CD14-positive monocyte (primary cell): ENCODE results near the gene BMP7. TPM values are rescaled to one million over a fixed set of nuclear protein-coding genes. Genes with fewer than 3 reads are reported as not detected.

ENCODE experiments used
- DNase-seq, 3 donors: peaks; one replicate each; pipeline ENCODE4 v3.0.0-alpha.2; 2011 to 2022
- H2AFZ ChIP-seq: 2 replicates; pipeline ENCODE4 v1.6.0; 2012; ENCODE audit warnings: mild to moderate bottlenecking, low read depth, low read length, inconsistent platforms; ENCODE audit not compliant: insufficient read depth, poor library complexity, severe bottlenecking
- H3K27ac ChIP-seq, 2 donors: 1 replicate in 1 of 2; 2 replicates in 1 of 2; pipeline ENCODE4 v1.5.1; 2012 to 2013; ENCODE audit warnings: low read length in 2 of 2, control low read depth in 1 of 2, inconsistent platforms in 1 of 2, low read depth in 1 of 2, mild to moderate bottlenecking in 1 of 2
- H3K27me3 ChIP-seq, 2 donors: one replicate each; pipeline versions ENCODE4 v1.6.0 to v1.6.1; 2011 to 2013; ENCODE audit warnings: low read length in 2 of 2; ENCODE audit not compliant: control insufficient read depth in 2 of 2, insufficient read depth in 2 of 2
- H3K36me3 ChIP-seq, 2 donors: replicated peaks in 1 of 2; 1 replicate in 1 of 2; 2 replicates in 1 of 2; pipeline versions ENCODE4 v1.5.1 to v1.6.1; 2012 to 2013; ENCODE audit warnings: low read length in 2 of 2, control low read depth in 1 of 2, inconsistent platforms in 1 of 2, mild to moderate bottlenecking in 1 of 2; ENCODE audit not compliant: insufficient read depth in 2 of 2, control insufficient read depth in 1 of 2
- H3K4me1 ChIP-seq, 2 donors: 1 replicate in 1 of 2; 2 replicates in 1 of 2; pipeline versions ENCODE4 v1.5.1 to v1.6.1; 2012 to 2013; ENCODE audit warnings: low read length in 2 of 2, control low read depth in 1 of 2, inconsistent platforms in 1 of 2, mild to moderate bottlenecking in 1 of 2, moderate library complexity in 1 of 2; ENCODE audit not compliant: insufficient read depth in 2 of 2, control insufficient read depth in 1 of 2
- H3K4me2 ChIP-seq: replicated peaks from 2 replicates; pipeline ENCODE3; 2012; ENCODE audit warnings: low read length, moderate library complexity, mild to moderate bottlenecking; ENCODE audit not compliant: poor library complexity, severe bottlenecking; ENCODE audit errors: extremely low read depth
- H3K4me3 ChIP-seq, 3 experiments: fragments of 200-600 bp in 1 of 3; sonication (generic) in 1 of 3; replicated peaks in 1 of 3; 1 replicate in 2 of 3; 2 replicates in 1 of 3; pipeline ENCODE4 v1.5.1; 2011 to 2013; ENCODE audit warnings: low read length in 3 of 3, mild to moderate bottlenecking in 3 of 3, control low read depth in 2 of 3, low read depth in 2 of 3, inconsistent platforms in 1 of 3, moderate library complexity in 1 of 3
- H3K79me2 ChIP-seq: 2 replicates; pipeline ENCODE4 v1.6.0; 2012; ENCODE audit warnings: mild to moderate bottlenecking, control low read depth, inconsistent platforms, low read length, moderate library complexity; ENCODE audit not compliant: insufficient read depth
- H3K9ac ChIP-seq: 2 replicates; pipeline ENCODE4 v1.6.0; 2017; ENCODE audit warnings: low read length, mild to moderate bottlenecking; ENCODE audit not compliant: insufficient read depth, poor library complexity, severe bottlenecking
- H3K9me3 ChIP-seq, 2 donors: replicated peaks in 1 of 2; 1 replicate in 1 of 2; 2 replicates in 1 of 2; pipeline versions ENCODE4 v1.5.1 to v1.6.1; 2012 to 2013; ENCODE audit warnings: low read length in 2 of 2, control low read depth in 1 of 2; ENCODE audit not compliant: control insufficient read depth in 1 of 2, insufficient read depth in 1 of 2
- H4K20me1 ChIP-seq: 2 replicates; pipeline ENCODE4 v1.6.0; 2012; ENCODE audit warnings: mild to moderate bottlenecking, low read length, control low read depth, moderate library complexity; ENCODE audit not compliant: insufficient read depth
- H3K27ac Mint-ChIP-seq, 7 donors: one replicate each; pipeline ENCODE4 v1.8.0; 2020; ENCODE audit warnings: mild to moderate bottlenecking in 7 of 7, mixed read lengths in 7 of 7, moderate library complexity in 6 of 7, inconsistent platforms in 2 of 7
- H3K27me3 Mint-ChIP-seq, 3 donors: one replicate each; pipeline ENCODE4 v1.8.0; 2021 to 2022; ENCODE audit warnings: low read depth in 3 of 3, mild to moderate bottlenecking in 3 of 3, mixed read lengths in 3 of 3, moderate library complexity in 3 of 3, inconsistent platforms in 1 of 3
- H3K36me3 Mint-ChIP-seq, 2 donors: one replicate each; pipeline ENCODE4 v1.8.0; 2020; ENCODE audit warnings: mixed read lengths in 2 of 2, inconsistent platforms in 1 of 2, mild to moderate bottlenecking in 1 of 2
- H3K4me1 Mint-ChIP-seq: one replicate; pipeline ENCODE4 v1.8.0; 2020; ENCODE audit warnings: mild to moderate bottlenecking, mixed read lengths
- H3K4me3 Mint-ChIP-seq, 2 donors: one replicate each; pipeline ENCODE4 v1.8.0; 2020; ENCODE audit warnings: mild to moderate bottlenecking in 2 of 2, mixed read lengths in 2 of 2, moderate library complexity in 1 of 2
- H3K9me3 Mint-ChIP-seq, 7 donors: one replicate each; pipeline ENCODE4 v1.8.0; 2020 to 2022; ENCODE audit warnings: mixed read lengths in 7 of 7, mild to moderate bottlenecking in 6 of 7, moderate library complexity in 6 of 7, inconsistent platforms in 2 of 7
- WGBS: methylation state at CpG from one replicate; pipeline ENCODE4 v1.1.5; 2013; ENCODE audit warnings: missing lambda C conversion rate; ENCODE audit not compliant: insufficient coverage; 5-methylcytosine and 5-hydroxymethylcytosine counted together
- intact Hi-C, 2 donors: fragments of 100-400 bp; cut with micrococcal nuclease; formaldehyde crosslinking; loops; one replicate each; pipeline versions ENCODE4 v1.15.0 to v1.15.1; 2023
- polyA plus RNA-seq, 3 donors: library from polyadenylated mRNA; depleted of rRNA in 1 of 3; unstranded in 2 of 3; stranded (reverse) in 1 of 3; fragments of 300-500 nt in 2 of 3; fragments of >200 nt in 1 of 3; fragmentation: Illumina TruSeq in 2 of 3; gene quantifications; 1 replicate in 2 of 3; 2 replicates in 1 of 3; pipeline ENCODE4 v1.2.3, GENCODE V29; 2012 to 2021
- TF ChIP-seq, protein P1 (sequence below): fragments of 200-600 bp; IDR thresholded peaks from one replicate; pipeline ENCODE4 v1.8.0; 2022; ENCODE audit warnings: antibody characterized with exemption, mild to moderate bottlenecking

The BMP7 gene
- polyA plus RNA-seq, 3 donors: not detected

DNA sequence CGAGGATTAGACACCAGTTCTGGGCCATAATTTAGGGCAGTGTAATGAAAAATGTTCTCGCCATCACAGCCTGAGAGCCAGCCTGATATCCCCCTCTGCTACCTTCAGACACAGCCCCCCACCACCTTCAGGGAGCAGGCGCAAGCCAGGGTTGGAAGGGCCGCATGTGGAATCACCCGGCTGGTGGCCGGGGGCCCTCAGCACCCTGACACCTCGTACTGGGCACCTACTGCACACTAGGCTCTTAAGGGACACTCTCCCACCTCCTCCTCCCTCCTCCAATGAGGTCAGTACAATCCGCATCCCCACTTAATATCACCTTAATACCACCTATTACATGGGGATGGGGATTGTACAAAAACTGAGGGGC, 55.5 kb downstream of the BMP7 start:
- H3K27me3 ChIP-seq: peaks cover 0 to 6% of the 10 kb centered on the region in 2 donors
- no peak overlapping the region for H3K9ac ChIP-seq
- H3K4me3 Mint-ChIP-seq: no peak overlapping the region
- intact Hi-C loops: no loop called here
- H2AFZ ChIP-seq: no peak overlapping the region
- DNase-seq: no peak
- WGBS: 100% methylated on average over 5 of the region's 8 CpGs
- H4K20me1 ChIP-seq: no peaks in the 10 kb centered on the region
- no peak overlapping the region for H3K27ac ChIP-seq
- no peaks in the 10 kb centered on the region for H3K79me2 ChIP-seq
- H3K36me3 Mint-ChIP-seq: no peaks in the 10 kb centered on the region
- peaks cover 6 to 20% (median 7%) of the 10 kb centered on the region in 3 donors for H3K27me3 Mint-ChIP-seq
- TF ChIP-seq, protein P1, sequence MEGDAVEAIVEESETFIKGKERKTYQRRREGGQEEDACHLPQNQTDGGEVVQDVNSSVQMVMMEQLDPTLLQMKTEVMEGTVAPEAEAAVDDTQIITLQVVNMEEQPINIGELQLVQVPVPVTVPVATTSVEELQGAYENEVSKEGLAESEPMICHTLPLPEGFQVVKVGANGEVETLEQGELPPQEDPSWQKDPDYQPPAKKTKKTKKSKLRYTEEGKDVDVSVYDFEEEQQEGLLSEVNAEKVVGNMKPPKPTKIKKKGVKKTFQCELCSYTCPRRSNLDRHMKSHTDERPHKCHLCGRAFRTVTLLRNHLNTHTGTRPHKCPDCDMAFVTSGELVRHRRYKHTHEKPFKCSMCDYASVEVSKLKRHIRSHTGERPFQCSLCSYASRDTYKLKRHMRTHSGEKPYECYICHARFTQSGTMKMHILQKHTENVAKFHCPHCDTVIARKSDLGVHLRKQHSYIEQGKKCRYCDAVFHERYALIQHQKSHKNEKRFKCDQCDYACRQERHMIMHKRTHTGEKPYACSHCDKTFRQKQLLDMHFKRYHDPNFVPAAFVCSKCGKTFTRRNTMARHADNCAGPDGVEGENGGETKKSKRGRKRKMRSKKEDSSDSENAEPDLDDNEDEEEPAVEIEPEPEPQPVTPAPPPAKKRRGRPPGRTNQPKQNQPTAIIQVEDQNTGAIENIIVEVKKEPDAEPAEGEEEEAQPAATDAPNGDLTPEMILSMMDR: no peak
- no peaks in the 10 kb centered on the region for H3K4me1 ChIP-seq
- H3K4me3 ChIP-seq: no peak overlapping the region
- peaks cover 0 to 6% of the 10 kb centered on the region in 2 donors for H3K9me3 ChIP-seq
- H3K27ac Mint-ChIP-seq: no peak overlapping the region
- H3K4me1 Mint-ChIP-seq: no peaks in the 10 kb centered on the region
- peaks cover 0 to 8% (median 4%) of the 10 kb centered on the region in 7 donors for H3K9me3 Mint-ChIP-seq
- H3K36me3 ChIP-seq: no peaks in the 10 kb centered on the region
- no peak overlapping the region for H3K4me2 ChIP-seq

DNA sequence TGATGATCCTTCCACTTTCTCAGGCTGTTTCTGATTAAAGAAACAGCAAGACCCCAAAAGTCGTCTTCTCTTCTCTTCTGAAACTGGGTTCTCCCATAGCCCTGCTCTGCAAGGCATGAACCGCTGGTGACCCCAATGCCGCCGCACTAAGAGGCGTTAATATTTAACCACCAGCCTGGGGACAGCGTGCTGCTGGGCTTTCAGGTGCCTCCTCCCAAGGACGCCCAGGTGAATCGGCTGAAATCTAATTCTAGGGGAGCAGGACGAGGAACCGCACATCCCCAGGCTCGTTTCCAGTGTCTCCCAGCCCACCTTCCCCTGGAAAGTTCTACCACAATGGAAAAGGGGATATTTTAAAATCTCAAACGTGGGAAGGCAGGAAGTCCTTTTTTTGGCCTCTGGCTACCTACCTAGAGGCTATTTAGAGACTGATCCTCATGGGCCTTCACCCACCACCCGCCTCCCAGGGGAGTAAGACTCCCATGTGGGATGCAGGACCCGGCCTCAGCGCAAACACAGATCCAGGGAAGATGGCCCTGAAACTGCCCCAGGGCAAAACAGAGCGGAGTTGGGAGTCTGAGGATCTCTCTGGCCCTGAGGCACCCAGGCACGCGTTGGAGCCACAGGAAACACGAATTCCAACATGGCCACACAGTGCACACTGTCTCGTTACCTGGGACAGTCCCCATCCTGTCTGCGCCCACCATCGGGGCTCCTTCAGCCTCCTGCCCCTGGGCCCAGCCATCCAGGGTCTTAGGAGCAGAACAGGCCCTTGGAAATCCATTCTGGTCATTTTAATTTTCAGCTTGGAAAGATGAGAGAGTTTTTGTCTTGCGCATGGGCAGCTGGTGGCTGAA, 56.2 kb downstream of the BMP7 start:
- peaks cover 0 to 6% of the 10 kb centered on the region in 2 donors for H3K9me3 ChIP-seq
- no peaks in the 10 kb centered on the region for H3K4me1 ChIP-seq
- Mint-ChIP-seq H3K4me3 (no peak overlapping the region), H3K36me3 (no peaks in the 10 kb centered on the region), H3K27me3 (peaks cover 6 to 20% (median 7%) of the 10 kb centered on the region in 3 donors), H3K27ac (no peak overlapping the region), H3K9me3 (peaks cover 0 to 8% (median 4%) of the 10 kb centered on the region in 7 donors), H3K4me1 (no peaks in the 10 kb centered on the region)
- TF ChIP-seq, protein P1: no peak
- H3K79me2 ChIP-seq: no peaks in the 10 kb centered on the region
- peaks cover 0 to 6% of the 10 kb centered on the region in 2 donors for H3K27me3 ChIP-seq
- no peaks in the 10 kb centered on the region for H4K20me1 ChIP-seq
- intact Hi-C loops: no loop called here
- 81% methylated on average over 16 of the region's 23 CpGs for WGBS
- no peak overlapping the region for H3K9ac ChIP-seq
- H2AFZ ChIP-seq: no peak overlapping the region
- no peaks in the 10 kb centered on the region for H3K36me3 ChIP-seq
- H3K4me3 ChIP-seq: no peak overlapping the region
- DNase-seq: no peak
- no peak overlapping the region for H3K4me2 ChIP-seq
- no peak overlapping the region for H3K27ac ChIP-seq
